Activated CD4-positive, alpha-beta T cell treated with anti-CD3 and anti-CD28 coated beads, Interleukin-2, amount 10 ng/mL, durations not matched to agents 7 days and 5 days (primary cell): Measurements from ENCODE around the gene WNT3A. TPM values are rescaled to one million over a fixed set of nuclear protein-coding genes. Genes with fewer than 3 reads are reported as not detected.
"Not testable (repeated sequence)": the region's sequence is repeated elsewhere in the genome, so short reads cannot be mapped to it uniquely, and the experiment has no call there.

ENCODE experiments used
- CTCF ChIA-PET: fragments of 350-600 bp; sonication (Branson Sonifier 250); formaldehyde crosslinking; loops from one replicate; lab custom pipeline; 2021; ENCODE audit warnings: antibody characterized with exemption; lab: Charles Lee
- POLR2A ChIA-PET: fragments of 350-600 bp; sonication (Branson Sonifier 250); formaldehyde crosslinking; loops from one replicate; lab custom pipeline; 2021; ENCODE audit warnings: antibody characterized with exemption; lab: Charles Lee
- DNase-seq: peaks from one replicate; pipeline ENCODE4 v3.0.0-alpha.2; 2020
- H3K27ac Mint-ChIP-seq: one replicate; pipeline ENCODE4 v1.8.0; 2021; ENCODE audit warnings: mild to moderate bottlenecking, moderate library complexity, mixed read lengths
- H3K27me3 Mint-ChIP-seq: one replicate; pipeline ENCODE4 v1.8.0; 2021; ENCODE audit warnings: mixed read lengths
- H3K36me3 Mint-ChIP-seq: one replicate; pipeline ENCODE4 v1.8.0; 2021; ENCODE audit warnings: low read depth, mixed read lengths
- H3K4me1 Mint-ChIP-seq: one replicate; pipeline ENCODE4 v1.8.0; 2021; ENCODE audit warnings: mixed read lengths
- H3K4me3 Mint-ChIP-seq: one replicate; pipeline ENCODE4 v1.8.0; 2021; ENCODE audit warnings: mild to moderate bottlenecking, moderate library complexity, mixed read lengths
- H3K9me3 Mint-ChIP-seq: one replicate; pipeline ENCODE4 v1.8.0; 2021; ENCODE audit warnings: mixed read lengths
- total RNA-seq, 2 experiments: library from RNA; stranded (reverse); gene quantifications; one replicate each; pipeline ENCODE4 v1.2.3, GENCODE V29; 2021

Gene WNT3A
- total RNA-seq, 2 experiments from 2014 or later: not detected

DNA sequence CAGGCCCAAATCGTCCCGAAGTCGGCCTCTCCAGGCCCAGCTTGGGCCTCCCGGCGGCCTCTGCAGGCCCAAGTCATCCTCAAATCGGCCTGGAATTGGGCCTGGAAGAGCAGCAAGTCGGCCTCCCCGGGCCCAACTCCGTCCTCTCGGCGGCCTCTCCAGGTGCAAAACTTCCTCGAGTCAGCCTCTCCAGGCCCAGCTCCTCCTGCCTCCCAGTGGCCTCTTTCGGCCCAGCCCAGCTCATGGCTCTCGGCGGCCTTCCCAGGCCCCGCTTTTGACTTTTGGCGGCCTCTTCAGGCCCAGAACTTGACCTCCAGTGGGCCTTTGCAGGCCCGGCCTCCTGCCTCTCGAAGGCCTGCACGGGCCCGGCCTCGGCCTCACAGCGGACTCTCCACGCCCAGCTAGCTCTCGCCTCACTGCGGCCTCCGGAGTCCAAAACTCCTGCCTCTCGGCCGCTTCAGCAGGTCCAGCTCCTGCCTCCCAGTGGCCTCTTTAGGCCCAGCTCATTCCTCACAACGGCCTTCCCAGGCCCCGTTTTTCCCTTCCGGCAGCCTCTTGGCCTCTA is 33.0 kb upstream of the WNT3A start:
- CTCF ChIA-PET: interaction anchor here (0.6 kb wide), 1 partner anchor 520 kb away, joined by 3 read pairs; no protein-coding TSS in a partner anchor

DNA sequence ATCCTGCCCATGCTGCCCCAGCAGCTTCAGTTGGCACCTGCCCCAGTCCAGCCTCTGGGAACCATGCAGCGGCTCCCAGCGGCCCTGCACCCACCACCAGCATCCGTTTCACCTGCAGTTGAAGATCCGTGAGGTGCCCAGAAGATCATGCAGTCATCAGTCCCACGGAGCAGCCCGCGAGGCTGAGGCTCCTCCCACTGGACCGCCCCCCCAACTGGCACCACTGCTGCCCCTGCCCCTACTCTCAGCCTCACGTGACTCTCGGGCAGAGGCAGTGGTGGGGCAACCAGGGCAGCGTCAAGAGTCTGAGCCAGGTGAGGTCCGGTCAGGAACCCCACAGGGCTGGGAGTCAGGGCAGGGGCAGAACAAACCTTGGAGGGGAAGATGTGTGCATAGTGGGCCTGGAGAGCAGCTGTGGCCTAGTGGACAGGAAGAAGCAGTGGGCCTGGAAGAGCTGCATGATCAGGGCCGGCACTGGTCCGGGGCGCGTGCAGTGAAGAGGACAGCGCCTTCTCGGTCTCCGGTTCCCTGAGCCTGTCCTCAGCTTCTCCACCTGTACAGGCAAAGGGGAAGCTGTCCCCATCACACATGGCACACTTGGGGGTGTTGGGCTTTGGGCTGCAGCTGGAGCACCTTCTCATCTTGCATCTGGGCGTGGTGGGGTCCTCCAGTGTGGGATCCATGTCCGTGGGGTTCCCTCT is 31.1 kb upstream of the WNT3A start:
- POLR2A ChIA-PET, H3K36me3 Mint-ChIP-seq, H3K4me3 Mint-ChIP-seq, DNase-seq, H3K4me1 Mint-ChIP-seq, CTCF ChIA-PET, H3K27ac Mint-ChIP-seq, H3K9me3 Mint-ChIP-seq, H3K27me3 Mint-ChIP-seq: not testable (repeated sequence)

More for the DNA sequence above, 33.0 kb upstream of the WNT3A start:
- H3K27ac Mint-ChIP-seq, H3K9me3 Mint-ChIP-seq, H3K4me1 Mint-ChIP-seq, POLR2A ChIA-PET, H3K36me3 Mint-ChIP-seq, H3K27me3 Mint-ChIP-seq, H3K4me3 Mint-ChIP-seq, DNase-seq: not testable (repeated sequence)

DNA sequence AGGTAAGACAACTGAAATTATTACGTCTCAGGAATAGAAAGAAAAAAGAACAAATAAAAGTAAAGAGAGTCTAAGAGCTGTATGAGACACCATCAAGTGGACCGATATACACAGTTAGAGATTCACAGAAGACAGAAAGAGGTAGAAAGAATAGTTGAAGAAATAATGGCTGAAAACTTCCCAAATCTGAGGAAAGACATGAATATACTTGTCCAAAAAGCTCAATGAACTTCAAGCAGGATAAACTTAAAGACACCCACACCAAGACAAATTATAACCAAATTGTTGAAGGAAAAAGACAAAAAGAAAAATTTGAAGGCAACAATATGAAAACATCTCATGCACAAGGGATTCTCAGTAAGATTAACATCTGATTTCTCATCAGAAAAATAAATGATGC is 19.6 kb upstream of the WNT3A start:
- ChIA-PET POLR2A (no interaction called here), CTCF (no interaction called here)
- H3K4me1 Mint-ChIP-seq: no peaks in the 10 kb centered on the region
- no peaks in the 10 kb centered on the region for H3K36me3 Mint-ChIP-seq
- no peak for DNase-seq
- peaks cover 39% of the 10 kb centered on the region for H3K27me3 Mint-ChIP-seq
- no peak overlapping the region for H3K4me3 Mint-ChIP-seq
- no peak overlapping the region for H3K27ac Mint-ChIP-seq
- peaks cover 2% of the 10 kb centered on the region for H3K9me3 Mint-ChIP-seq

DNA sequence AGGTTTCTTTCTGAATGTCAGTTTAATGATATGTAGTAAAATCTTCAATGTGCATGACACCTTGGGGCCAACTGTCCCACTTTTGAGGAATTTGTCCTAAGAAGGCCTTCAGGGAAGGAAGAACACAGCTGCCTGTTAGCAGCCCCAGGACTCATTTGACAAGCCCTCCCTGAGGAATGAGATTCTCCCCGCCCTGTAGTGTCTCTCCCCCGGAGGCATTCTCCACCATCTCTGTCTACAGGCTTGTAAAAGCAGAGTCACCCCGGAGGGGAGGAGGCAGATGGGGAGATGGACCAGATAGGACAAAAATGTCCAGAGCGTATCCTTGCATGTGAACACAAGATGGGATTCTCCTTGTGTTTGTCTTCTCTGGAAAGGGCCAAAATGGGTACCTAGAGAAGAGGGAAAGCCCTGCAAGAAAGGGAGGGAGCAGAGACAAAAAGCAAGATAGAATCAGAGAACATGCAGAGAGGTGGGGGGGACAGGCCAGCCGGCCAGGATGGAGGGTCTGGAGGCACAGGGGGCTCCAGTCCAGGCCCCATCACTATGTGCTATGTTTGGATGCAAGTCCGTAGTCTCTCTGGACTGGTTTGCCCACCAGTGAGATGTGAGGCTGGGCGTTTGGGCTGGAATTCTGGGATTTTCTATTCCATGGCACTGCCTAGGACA is 12.0 kb upstream of the WNT3A start:
- no peak overlapping the region for H3K27ac Mint-ChIP-seq
- H3K36me3 Mint-ChIP-seq: no peaks in the 10 kb centered on the region
- POLR2A ChIA-PET: no interaction called here
- H3K27me3 Mint-ChIP-seq: peaks cover 35% of the 10 kb centered on the region
- peaks cover 17% of the 10 kb centered on the region for H3K9me3 Mint-ChIP-seq
- H3K4me1 Mint-ChIP-seq: no peaks in the 10 kb centered on the region
- no peak overlapping the region for H3K4me3 Mint-ChIP-seq
- no peak for DNase-seq
- CTCF ChIA-PET: no interaction called here

DNA sequence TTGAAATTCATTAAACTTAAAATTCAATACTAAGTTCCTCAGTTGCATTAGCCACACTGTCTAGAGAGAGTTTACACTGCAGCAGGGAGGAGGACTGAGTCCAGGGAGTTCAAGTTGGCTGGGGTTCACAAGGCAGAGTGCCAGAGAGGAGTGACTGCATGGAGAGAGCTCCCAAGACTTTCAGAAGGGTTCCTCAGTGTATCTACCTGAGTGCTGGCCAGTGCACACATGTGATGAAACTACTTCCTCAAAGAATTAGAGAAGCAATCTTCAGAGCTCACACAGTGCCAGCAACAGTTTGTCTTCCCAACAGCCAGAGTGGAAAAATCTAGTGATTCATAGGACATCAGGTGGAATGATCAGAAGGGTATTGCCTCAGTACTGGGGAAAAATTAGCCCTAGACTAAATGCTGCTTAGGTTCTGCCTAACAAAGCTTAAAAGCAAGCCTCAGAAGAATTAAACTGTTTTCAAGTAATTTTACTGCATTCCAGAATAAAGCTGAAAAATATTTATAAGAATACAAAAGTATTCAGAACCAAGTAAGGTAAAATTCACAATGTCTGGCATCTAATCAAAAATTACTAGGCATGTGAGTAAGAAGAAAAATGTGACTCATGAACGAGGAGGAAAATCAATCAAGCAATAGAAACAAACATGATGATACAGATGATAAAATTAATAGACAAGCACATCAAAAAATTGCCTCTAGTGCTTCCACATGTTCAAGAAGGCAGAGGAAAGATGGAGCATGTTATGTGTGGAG is 10.4 kb upstream of the WNT3A start:
- no peaks in the 10 kb centered on the region for H3K4me1 Mint-ChIP-seq
- no peak overlapping the region for H3K27ac Mint-ChIP-seq
- DNase-seq: no peak
- no peak overlapping the region for H3K4me3 Mint-ChIP-seq
- ChIA-PET CTCF (no interaction called here), POLR2A (no interaction called here)
- no peaks in the 10 kb centered on the region for H3K36me3 Mint-ChIP-seq
- H3K9me3 Mint-ChIP-seq: peaks cover 15% of the 10 kb centered on the region
- H3K27me3 Mint-ChIP-seq: peaks cover 25% of the 10 kb centered on the region

DNA sequence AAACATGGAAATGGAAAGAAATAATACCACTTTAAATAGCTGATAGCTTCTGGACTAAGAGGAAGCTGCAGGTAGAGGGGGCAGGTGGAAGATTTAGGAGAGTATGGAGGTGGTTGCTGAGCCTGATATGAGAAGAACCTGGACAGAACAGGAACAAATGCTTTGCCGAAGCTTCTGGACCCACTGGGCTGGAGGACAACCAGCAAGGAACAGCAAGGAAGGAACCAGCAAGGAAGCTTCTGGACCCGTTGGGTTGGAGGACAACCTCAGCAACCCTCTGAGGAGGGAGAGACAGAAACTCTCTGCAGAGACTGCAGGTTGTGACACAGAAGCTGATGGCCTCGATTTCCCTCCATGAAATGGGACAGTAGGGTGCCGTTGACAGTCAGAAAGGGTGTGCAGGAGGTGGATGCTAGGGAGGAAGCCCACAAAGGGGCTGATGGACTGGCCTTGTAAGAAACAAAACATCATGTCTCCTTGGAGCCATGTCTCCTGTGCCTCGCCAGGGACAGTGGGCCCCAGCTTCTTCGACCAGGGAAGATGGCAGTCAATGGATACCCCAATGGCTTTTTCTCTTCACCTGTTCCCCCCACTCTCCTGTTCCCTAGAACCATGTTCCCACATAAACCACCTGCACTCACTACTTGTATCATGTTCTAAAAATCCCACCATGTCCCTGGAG is 8.3 kb upstream of the WNT3A start:
- Mint-ChIP-seq H3K4me1 (no peaks in the 10 kb centered on the region), H3K36me3 (no peaks in the 10 kb centered on the region), H3K4me3 (no peak overlapping the region), H3K27me3 (peaks cover 29% of the 10 kb centered on the region), H3K9me3 (peaks cover 15% of the 10 kb centered on the region), H3K27ac (no peak overlapping the region)
- no peak for DNase-seq
- ChIA-PET CTCF (interaction anchor here (0.8 to 1.8 kb wide), 3 partner anchors 27 to 167 kb away, joined by 3 to 5 read pairs (median 4); no protein-coding TSS in a partner anchor), POLR2A (no interaction called here)

DNA sequence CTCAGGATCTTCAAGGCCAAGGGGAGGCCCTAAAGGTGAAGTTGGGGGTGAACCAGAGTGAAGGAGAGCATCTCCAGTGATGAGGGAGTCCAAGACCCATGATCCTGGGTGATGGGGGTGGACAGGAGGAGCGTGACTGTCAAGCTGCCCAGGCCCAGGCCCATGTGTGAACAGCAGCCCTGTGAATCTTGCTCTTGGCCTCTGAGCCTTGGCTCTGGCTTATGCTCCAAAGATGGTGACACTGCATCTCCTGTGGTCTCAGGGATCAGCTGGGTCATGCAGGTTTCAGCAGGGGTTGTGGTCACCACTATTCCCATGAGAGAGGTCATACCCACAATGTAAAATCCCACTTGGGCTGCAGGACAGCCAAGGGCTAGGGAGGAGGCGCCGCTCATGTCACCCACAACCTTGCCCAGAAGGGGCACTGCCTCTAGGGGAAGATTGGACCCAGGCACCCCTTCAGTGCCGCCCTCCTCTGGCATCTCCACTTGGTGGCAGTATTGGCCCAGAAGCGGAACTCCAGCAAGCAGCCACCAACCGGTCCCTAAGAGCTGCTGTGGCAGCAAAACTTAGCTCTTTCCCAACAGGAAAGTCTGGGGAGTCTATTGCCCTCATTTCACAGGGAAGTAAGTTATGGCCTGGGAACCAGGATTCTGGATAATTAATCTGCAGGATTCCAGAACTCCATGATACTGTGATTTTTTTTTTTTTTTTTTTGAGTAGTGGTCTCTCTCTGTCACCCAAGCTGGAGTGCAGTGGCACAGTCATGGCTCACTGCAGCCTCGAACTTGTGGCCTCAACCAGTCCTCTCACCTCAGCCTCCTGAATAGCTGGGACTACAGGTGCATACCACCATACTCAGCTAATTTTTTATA is 7.5 kb upstream of the WNT3A start:
- ChIA-PET CTCF (interaction anchor here (0.6 to 1.8 kb wide), 13 partner anchors 26 to 458 kb away, joined by 3 to 5 read pairs (median 3); no protein-coding TSS in a partner anchor), POLR2A (interaction anchor here (0.7 kb wide), 1 partner anchor 481 kb away, joined by 3 read pairs; no protein-coding TSS in a partner anchor)
- peaks cover 15% of the 10 kb centered on the region for H3K9me3 Mint-ChIP-seq
- H3K27me3 Mint-ChIP-seq: peaks cover 35% of the 10 kb centered on the region
- no peaks in the 10 kb centered on the region for H3K36me3 Mint-ChIP-seq
- peak; percentile 78 for DNase-seq
- H3K4me1 Mint-ChIP-seq: no peaks in the 10 kb centered on the region
- H3K4me3 Mint-ChIP-seq: no peak overlapping the region
- no peak overlapping the region for H3K27ac Mint-ChIP-seq

DNA sequence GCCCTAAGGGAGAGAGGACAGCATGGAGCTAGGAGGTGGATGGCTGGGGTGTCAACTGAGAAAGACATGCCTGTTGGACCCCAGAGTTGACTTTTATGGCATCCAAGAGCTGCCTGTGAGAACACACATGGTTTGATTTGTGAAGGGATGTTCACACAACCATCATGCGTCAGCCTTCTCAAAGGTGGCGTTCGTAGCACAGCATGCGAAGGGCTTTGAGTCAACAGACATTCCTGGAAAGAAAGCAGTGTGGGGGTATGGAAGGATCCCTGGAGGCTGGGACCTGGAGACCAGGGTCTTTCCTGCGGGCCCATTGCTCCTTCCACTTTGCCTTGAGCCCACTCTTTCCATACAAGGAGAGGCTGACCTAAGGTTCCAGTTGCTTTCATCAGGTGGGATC is 6.4 kb upstream of the WNT3A start:
- no peaks in the 10 kb centered on the region for H3K36me3 Mint-ChIP-seq
- ChIA-PET POLR2A (no interaction called here), CTCF (interaction anchor here (0.6 to 1.8 kb wide), 2 partner anchors 25 to 1836 kb away, joined by 3 to 5 read pairs; no protein-coding TSS in a partner anchor)
- H3K27ac Mint-ChIP-seq: no peak overlapping the region
- H3K27me3 Mint-ChIP-seq: peaks cover 45% of the 10 kb centered on the region
- H3K4me1 Mint-ChIP-seq: no peaks in the 10 kb centered on the region
- H3K4me3 Mint-ChIP-seq: no peak overlapping the region
- H3K9me3 Mint-ChIP-seq: peaks cover 15% of the 10 kb centered on the region
- no peak for DNase-seq

DNA sequence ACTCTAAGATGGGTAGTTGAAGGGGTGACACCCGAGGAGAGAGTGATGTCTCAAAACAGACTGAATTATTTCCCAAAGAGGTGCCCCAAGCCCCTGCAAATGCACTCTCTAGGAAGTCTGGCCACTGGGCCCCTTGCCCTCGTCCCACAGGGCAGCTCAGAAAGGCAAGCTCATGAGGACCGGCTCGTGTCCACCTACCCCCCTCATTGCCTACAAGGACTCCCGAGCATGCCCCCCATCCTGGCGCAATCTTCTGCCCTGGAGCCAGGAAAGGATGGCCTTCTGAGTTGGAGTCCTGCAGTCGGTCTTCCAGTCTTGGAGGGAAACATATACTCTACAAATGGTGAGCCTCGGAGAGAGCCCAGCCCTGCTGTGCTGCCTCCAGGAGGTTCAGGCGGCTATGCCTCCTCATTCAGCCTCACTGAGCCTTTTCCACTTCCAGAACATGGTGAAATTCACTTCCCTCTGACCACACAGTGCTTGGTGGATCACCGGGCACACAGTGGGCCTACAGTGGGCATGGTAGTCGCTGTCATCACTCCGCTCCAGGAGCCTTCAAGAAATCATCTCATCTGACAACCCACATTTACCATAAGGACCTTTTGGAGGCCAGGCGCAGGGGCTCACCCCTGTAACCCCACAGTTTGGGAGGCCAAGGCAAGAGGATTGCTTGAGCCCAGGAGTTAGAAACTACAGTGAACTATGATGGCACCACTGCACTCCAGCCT is 5.8 kb upstream of the WNT3A start:
- peaks cover 13% of the 10 kb centered on the region for H3K9me3 Mint-ChIP-seq
- no peaks in the 10 kb centered on the region for H3K36me3 Mint-ChIP-seq
- POLR2A ChIA-PET: no interaction called here
- peak overlapping the region; percentile 25 for H3K27ac Mint-ChIP-seq
- CTCF ChIA-PET: interaction anchor here (0.6 kb wide), 2 partner anchors 178 to 1836 kb away, joined by 3 read pairs; no protein-coding TSS in a partner anchor
- no peak for DNase-seq
- no peak overlapping the region for H3K4me3 Mint-ChIP-seq
- H3K4me1 Mint-ChIP-seq: no peaks in the 10 kb centered on the region
- peaks cover 51% of the 10 kb centered on the region for H3K27me3 Mint-ChIP-seq

DNA sequence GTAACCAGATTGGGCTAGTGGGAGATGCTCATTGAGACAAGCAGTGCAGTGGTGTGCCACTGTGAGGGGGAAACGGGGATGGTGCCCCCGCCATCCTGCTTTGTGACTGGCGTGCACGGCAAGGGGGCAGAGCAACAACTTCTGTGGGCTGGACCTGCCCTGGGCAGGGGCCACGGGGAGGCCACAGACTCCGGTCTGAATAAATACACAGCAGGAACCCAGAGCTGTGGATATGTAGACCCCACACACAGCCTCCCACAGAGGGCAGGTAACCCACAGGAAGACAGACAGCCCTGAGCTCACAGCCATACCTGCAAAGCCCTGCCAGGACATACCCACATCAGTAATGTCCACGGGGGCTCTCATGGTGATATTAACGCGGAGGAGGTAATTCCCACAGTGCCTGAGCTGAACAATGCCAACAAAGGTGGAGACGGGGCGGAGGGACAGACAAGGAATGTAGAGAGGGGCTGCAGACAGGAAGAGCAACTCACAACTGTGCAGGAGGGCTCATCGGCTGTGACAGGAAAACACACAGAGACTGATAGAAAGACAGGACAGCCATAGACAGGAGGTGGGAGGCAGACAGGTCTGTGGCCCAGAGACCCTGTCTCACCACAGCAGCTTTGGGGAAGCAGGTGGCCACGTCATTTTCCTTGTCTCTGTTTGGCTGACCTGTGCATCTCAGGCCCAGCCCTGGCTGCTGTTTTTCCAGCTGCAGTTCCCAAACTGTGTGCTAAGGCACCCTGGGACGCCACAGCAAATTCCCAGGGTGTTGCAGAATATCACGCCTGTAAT is 4.9 kb upstream of the WNT3A start:
- Mint-ChIP-seq H3K36me3 (no peaks in the 10 kb centered on the region), H3K4me1 (no peaks in the 10 kb centered on the region), H3K4me3 (no peak overlapping the region), H3K27ac (no peak overlapping the region), H3K9me3 (peaks cover 6% of the 10 kb centered on the region), H3K27me3 (peaks cover 50% of the 10 kb centered on the region)
- DNase-seq: no peak
- POLR2A ChIA-PET: no interaction called here
- CTCF ChIA-PET: interaction anchor here (0.6 kb wide), 2 partner anchors 170 to 177 kb away, joined by 3 read pairs; no protein-coding TSS in a partner anchor
